HG02970 (cell line): ENCODE results near the gene RCOR2.
A peak's percentile ranks its signal among the peaks of the same experiment; 100 is the strongest.

Source experiments
- ATAC-seq: cut with Tn5 transposase; IDR thresholded peaks from one replicate; pipeline ENCODE4 v1.9.1; 2021; ENCODE audit warnings: mild to moderate bottlenecking, moderate library complexity, moderate number of reproducible peaks; ENCODE audit not compliant: unreplicated experiment, low FRiP score

RCOR2 gene

GRCh38 chr11:63908631-63909401 lies 8.1 kb downstream of the RCOR2 start:
- no peak for ATAC-seq

GRCh38 chr11:63907808-63908530 lies 9.0 kb downstream of the RCOR2 start:
- no peak for ATAC-seq

GRCh38 chr11:63907063-63907462 lies 9.9 kb downstream of the RCOR2 start:
- no peak for ATAC-seq

- ATAC-seq = no peak
Measured at GRCh38 chr11:63906585-63906984, 10.4 kb downstream of the RCOR2 start.

- ATAC-seq = no peak
Measured at GRCh38 chr11:63906087-63906486, 10.9 kb downstream of the RCOR2 start.

- no peak for ATAC-seq
Measured at GRCh38 chr11:63905179-63905578, 11.8 kb downstream of the RCOR2 start.

- ATAC-seq = no peak
Measured at GRCh38 chr11:63904743-63905142, 12.2 kb downstream of the RCOR2 start.

GRCh38 chr11:63903884-63904283 lies 13.1 kb downstream of the RCOR2 start:
- no peak for ATAC-seq

- ATAC-seq = no peak
Measured at GRCh38 chr11:63901660-63902059, 15.3 kb downstream of the RCOR2 start.

- no peak for ATAC-seq
Measured at GRCh38 chr11:63897459-63898146, 19.4 kb downstream of the RCOR2 start.

GRCh38 chr11:63896071-63896470 lies 20.9 kb downstream of the RCOR2 start:
- no peak for ATAC-seq

- ATAC-seq = no peak
Measured at GRCh38 chr11:63893355-63893754, 23.6 kb downstream of the RCOR2 start.

- ATAC-seq = no peak
Measured at GRCh38 chr11:63892228-63892627, 24.7 kb downstream of the RCOR2 start.

- ATAC-seq = no peak
Measured at GRCh38 chr11:63890368-63890767, 26.6 kb downstream of the RCOR2 start.

GRCh38 chr11:63889344-63889743 lies 27.6 kb downstream of the RCOR2 start:
- ATAC-seq = no peak

- ATAC-seq = peak; percentile 50
Measured at GRCh38 chr11:63888170-63889086, 28.5 kb downstream of the RCOR2 start.

GRCh38 chr11:63887386-63887999 lies 29.5 kb downstream of the RCOR2 start:
- no peak for ATAC-seq

GRCh38 chr11:63884196-63884932 lies 32.6 kb downstream of the RCOR2 start:
- no peak for ATAC-seq

GRCh38 chr11:63883791-63884190 lies 33.2 kb downstream of the RCOR2 start:
- ATAC-seq = no peak
